CD8-positive, alpha-beta memory T cell (primary cell): Measurements from ENCODE around the gene SGCD. TPM values are rescaled to one million over a fixed set of nuclear protein-coding genes. Genes with fewer than 3 reads are reported as not detected.

Experiments
- CTCF ChIA-PET: fragments of 350-600 bp; sonication (Branson Sonifier 250); formaldehyde crosslinking; loops from one replicate; lab custom pipeline; 2021; ENCODE audit warnings: antibody characterized with exemption; lab: Charles Lee
- POLR2A ChIA-PET: fragments of 350-600 bp; sonication (Branson Sonifier 250); formaldehyde crosslinking; loops from one replicate; lab custom pipeline; 2021; ENCODE audit warnings: antibody characterized with exemption; lab: Charles Lee
- DNase-seq, 5 donors: peaks; one replicate each; pipeline versions ENCODE4 v3.0.0 to v3.0.0-alpha.2; 2020 to 2022; ENCODE audit warnings: mixed read lengths in 1 of 5
- H3K27ac ChIP-seq: one replicate; pipeline ENCODE4 v1.7.0; 2013; ENCODE audit warnings: low read depth, mild to moderate bottlenecking, low read length, moderate library complexity
- H3K27me3 ChIP-seq: 2 replicates; pipeline ENCODE4 v1.7.0; 2013; ENCODE audit warnings: low read length, mild to moderate bottlenecking; ENCODE audit not compliant: insufficient read depth, poor library complexity, severe bottlenecking
- H3K36me3 ChIP-seq: 2 replicates; pipeline ENCODE4 v1.7.0; 2013; ENCODE audit warnings: mild to moderate bottlenecking, low read length, moderate library complexity; ENCODE audit not compliant: insufficient read depth
- H3K4me1 ChIP-seq: 2 replicates; pipeline ENCODE4 v1.7.0; 2013; ENCODE audit warnings: mild to moderate bottlenecking, low read length, moderate library complexity; ENCODE audit not compliant: insufficient read depth
- H3K4me3 ChIP-seq: 2 replicates; pipeline ENCODE4 v1.7.0; 2013; ENCODE audit warnings: mild to moderate bottlenecking, low read length
- H3K9me3 ChIP-seq: 2 replicates; pipeline ENCODE4 v1.7.0; 2013; ENCODE audit warnings: mild to moderate bottlenecking, low read length
- H3K27ac Mint-ChIP-seq, 8 donors: one replicate each; pipeline ENCODE4 v1.8.0; 2020 to 2021; ENCODE audit warnings: mixed read lengths in 8 of 8, mild to moderate bottlenecking in 6 of 8, inconsistent platforms in 3 of 8, moderate library complexity in 3 of 8
- H3K27me3 Mint-ChIP-seq, 2 donors: one replicate each; pipeline ENCODE4 v1.8.0; 2020 to 2021; ENCODE audit warnings: mixed read lengths in 2 of 2, mild to moderate bottlenecking in 1 of 2, moderate library complexity in 1 of 2
- H3K36me3 Mint-ChIP-seq, 3 donors: one replicate each; pipeline ENCODE4 v1.8.0; 2020 to 2021; ENCODE audit warnings: mixed read lengths in 3 of 3, inconsistent platforms in 1 of 3, mild to moderate bottlenecking in 1 of 3
- H3K4me1 Mint-ChIP-seq, 3 donors: one replicate each; pipeline ENCODE4 v1.8.0; 2020 to 2021; ENCODE audit warnings: mixed read lengths in 3 of 3, inconsistent platforms in 1 of 3, mild to moderate bottlenecking in 1 of 3
- H3K4me3 Mint-ChIP-seq, 7 donors: one replicate each; pipeline ENCODE4 v1.8.0; 2020 to 2021; ENCODE audit warnings: mixed read lengths in 7 of 7, mild to moderate bottlenecking in 6 of 7, moderate library complexity in 4 of 7, inconsistent platforms in 2 of 7
- H3K9me3 Mint-ChIP-seq, 5 donors: one replicate each; pipeline ENCODE4 v1.8.0; 2020 to 2022; ENCODE audit warnings: mixed read lengths in 5 of 5, mild to moderate bottlenecking in 3 of 5, moderate library complexity in 2 of 5, inconsistent platforms in 1 of 5
- polyA plus RNA-seq: library from polyadenylated mRNA; unstranded; fragments of 300-500 nt; fragmentation: Illumina TruSeq; gene quantifications from one replicate; pipeline ENCODE4 v1.2.3, GENCODE V29; 2021
- total RNA-seq, 2 experiments: library from RNA; stranded (reverse); gene quantifications; one replicate each; pipeline ENCODE4 v1.2.3, GENCODE V29; 2021

The SGCD gene
- total and polyA plus RNA-seq, 3 experiments from 2014 or later = 0.11 to 0.14 (median 0.11) TPM

- Histone ChIP-seq H3K4me1 (no peaks in the 10 kb centered on the region), H3K27ac (no peak overlapping the region), H3K9me3 (no peaks in the 10 kb centered on the region), H3K4me3 (no peak overlapping the region), H3K27me3 (peaks cover 4% of the 10 kb centered on the region), H3K36me3 (no peaks in the 10 kb centered on the region)
- POLR2A ChIA-PET = no interaction called here
- peaks cover 0 to 9% of the 10 kb centered on the region in 2 donors for H3K27me3 Mint-ChIP-seq
- H3K4me3 Mint-ChIP-seq = no peak overlapping the region
- CTCF ChIA-PET = no interaction called here
- H3K27ac Mint-ChIP-seq = no peak overlapping the region
- no peaks in the 10 kb centered on the region for H3K9me3 Mint-ChIP-seq
- H3K4me1 Mint-ChIP-seq = no peaks in the 10 kb centered on the region
- H3K36me3 Mint-ChIP-seq = no peaks in the 10 kb centered on the region
- DNase-seq = no peak
These were observed 13.9 kb downstream of the SGCD start for GRCh38 chr5:156340893-156341292.

DNA sequence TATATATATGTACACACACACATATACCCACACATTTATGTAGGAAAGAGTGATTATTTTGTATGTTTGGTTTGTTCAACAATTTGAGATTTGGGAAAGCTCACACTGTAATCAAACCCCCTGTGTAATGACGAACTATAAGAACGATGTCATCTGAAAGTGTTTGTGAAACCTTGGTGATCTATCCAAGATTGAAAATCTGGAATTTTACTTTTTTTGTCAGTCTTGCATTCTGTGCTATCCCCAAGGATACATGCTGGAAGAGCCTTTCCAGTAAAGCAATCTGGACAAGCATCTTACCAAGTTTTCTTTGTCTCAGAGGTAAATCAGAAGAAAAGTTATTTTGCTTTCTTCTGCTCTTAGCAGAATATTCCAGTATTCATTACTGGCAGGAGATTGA lies 23.3 kb downstream of the SGCD start:
- ChIA-PET POLR2A (no interaction called here), CTCF (no interaction called here)
- no peaks in the 10 kb centered on the region for H3K36me3 Mint-ChIP-seq

GRCh38 chr5:156351423-156351822 lies 24.5 kb downstream of the SGCD start:
- H3K4me3 Mint-ChIP-seq = no peak overlapping the region
- H3K27ac ChIP-seq = no peak overlapping the region
- ChIA-PET CTCF (no interaction called here), POLR2A (no interaction called here)
- no peaks in the 10 kb centered on the region for H3K36me3 Mint-ChIP-seq
- H3K4me1 Mint-ChIP-seq = no peaks in the 10 kb centered on the region
- no peaks in the 10 kb centered on the region for H3K9me3 ChIP-seq
- no peak overlapping the region for H3K4me3 ChIP-seq
- no peak for DNase-seq
- H3K9me3 Mint-ChIP-seq = no peaks in the 10 kb centered on the region
- no peak overlapping the region for H3K27ac Mint-ChIP-seq
- no peaks in the 10 kb centered on the region for H3K4me1 ChIP-seq
- H3K36me3 ChIP-seq = no peaks in the 10 kb centered on the region
- H3K27me3 ChIP-seq = no peaks in the 10 kb centered on the region
- peaks cover 2 to 5% of the 10 kb centered on the region in 2 donors for H3K27me3 Mint-ChIP-seq

More for the DNA sequence above, 23.3 kb downstream of the SGCD start:
- H3K4me1 ChIP-seq = no peaks in the 10 kb centered on the region
- H3K27me3 ChIP-seq = no peaks in the 10 kb centered on the region
- H3K4me3 Mint-ChIP-seq = no peak overlapping the region
- no peak overlapping the region for H3K27ac ChIP-seq
- no peaks in the 10 kb centered on the region for H3K9me3 ChIP-seq
- H3K4me1 Mint-ChIP-seq = no peaks in the 10 kb centered on the region
- H3K27ac Mint-ChIP-seq = no peak overlapping the region
- H3K36me3 ChIP-seq = no peaks in the 10 kb centered on the region
- H3K27me3 Mint-ChIP-seq = peaks cover 4 to 5% of the 10 kb centered on the region in 2 donors
- peaks cover 0 to 1% (median 0%) of the 10 kb centered on the region in 5 donors for H3K9me3 Mint-ChIP-seq
- no peak for DNase-seq
- no peak overlapping the region for H3K4me3 ChIP-seq

- ChIA-PET CTCF (no interaction called here), POLR2A (no interaction called here)
- H3K4me1 Mint-ChIP-seq = no peaks in the 10 kb centered on the region
- no peak overlapping the region for H3K27ac Mint-ChIP-seq
- Histone ChIP-seq H3K9me3 (no peaks in the 10 kb centered on the region), H3K27ac (no peak overlapping the region), H3K27me3 (no peaks in the 10 kb centered on the region), H3K36me3 (no peaks in the 10 kb centered on the region), H3K4me3 (no peak overlapping the region), H3K4me1 (no peaks in the 10 kb centered on the region)
- no peaks in the 10 kb centered on the region for H3K36me3 Mint-ChIP-seq
- H3K9me3 Mint-ChIP-seq = no peaks in the 10 kb centered on the region
- DNase-seq = no peak
- H3K4me3 Mint-ChIP-seq = no peak overlapping the region
- H3K27me3 Mint-ChIP-seq = no peaks in the 10 kb centered on the region
These were observed 27.6 kb downstream of the SGCD start for GRCh38 chr5:156354571-156354970.

- Histone ChIP-seq H3K27me3 (no peaks in the 10 kb centered on the region), H3K4me1 (no peaks in the 10 kb centered on the region), H3K4me3 (no peak overlapping the region), H3K9me3 (no peaks in the 10 kb centered on the region), H3K27ac (no peak overlapping the region), H3K36me3 (no peaks in the 10 kb centered on the region)
- DNase-seq = no peak
- no peaks in the 10 kb centered on the region for H3K9me3 Mint-ChIP-seq
- no peak overlapping the region for H3K4me3 Mint-ChIP-seq
- ChIA-PET POLR2A (no interaction called here), CTCF (no interaction called here)
- H3K27me3 Mint-ChIP-seq = no peaks in the 10 kb centered on the region
- no peak overlapping the region for H3K27ac Mint-ChIP-seq
- H3K36me3 Mint-ChIP-seq = no peaks in the 10 kb centered on the region
- no peaks in the 10 kb centered on the region for H3K4me1 Mint-ChIP-seq
These were observed 29.3 kb downstream of the SGCD start for GRCh38 chr5:156356238-156356637.

- POLR2A ChIA-PET = no interaction called here
These were observed 32.5 kb downstream of the SGCD start for GRCh38 chr5:156359476-156359875.

DNA sequence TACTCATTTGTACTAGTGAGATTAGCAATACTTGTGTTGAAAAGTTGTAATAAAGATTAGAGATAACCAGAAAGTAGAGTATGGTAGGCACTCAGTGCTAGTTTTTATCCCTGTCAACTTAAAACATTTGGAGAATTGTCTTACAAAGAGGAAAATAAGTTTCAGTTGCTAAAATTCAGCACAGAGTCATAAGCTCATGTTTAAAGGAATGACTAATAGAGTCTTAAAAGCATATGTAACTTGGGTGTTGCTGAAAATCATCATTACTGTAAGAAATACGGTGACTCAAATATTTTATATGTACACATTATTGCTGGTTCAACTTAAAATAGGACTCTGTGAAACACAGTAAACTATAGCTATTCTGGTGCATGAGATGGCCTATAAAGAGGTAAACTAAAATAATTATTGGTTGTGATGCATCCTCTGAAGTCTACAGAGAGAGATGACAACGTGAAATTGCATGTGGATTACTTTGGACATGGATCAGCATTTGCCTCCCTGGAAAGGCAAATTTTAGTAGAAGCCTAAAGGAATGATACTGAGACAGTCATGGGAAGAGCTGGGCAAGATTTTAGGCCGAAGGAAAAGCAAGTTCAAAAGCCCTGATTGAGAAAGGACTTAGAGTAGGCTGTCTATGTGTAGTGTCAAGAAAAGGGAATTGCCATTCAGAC lies 34.6 kb downstream of the SGCD start:
- no peaks in the 10 kb centered on the region for H3K36me3 ChIP-seq
- POLR2A ChIA-PET = no interaction called here

More at GRCh38 chr5:156359476-156359875, 32.5 kb downstream of the SGCD start:
- Mint-ChIP-seq H3K27me3 (peaks cover 0 to 6% of the 10 kb centered on the region in 2 donors), H3K4me1 (no peaks in the 10 kb centered on the region), H3K4me3 (no peak overlapping the region), H3K9me3 (no peaks in the 10 kb centered on the region), H3K27ac (no peak overlapping the region), H3K36me3 (no peaks in the 10 kb centered on the region)
- Histone ChIP-seq H3K36me3 (no peaks in the 10 kb centered on the region), H3K27me3 (no peaks in the 10 kb centered on the region), H3K4me3 (no peak overlapping the region), H3K9me3 (no peaks in the 10 kb centered on the region), H3K27ac (no peak overlapping the region), H3K4me1 (no peaks in the 10 kb centered on the region)
- DNase-seq = no peak
- CTCF ChIA-PET = no interaction called here

GRCh38 chr5:156363861-156364260 lies 36.9 kb downstream of the SGCD start:
- Histone ChIP-seq H3K4me3 (no peak overlapping the region), H3K36me3 (no peaks in the 10 kb centered on the region), H3K4me1 (no peaks in the 10 kb centered on the region), H3K27me3 (no peaks in the 10 kb centered on the region), H3K27ac (no peak overlapping the region), H3K9me3 (no peaks in the 10 kb centered on the region)
- CTCF ChIA-PET = no interaction called here
- Mint-ChIP-seq H3K27ac (no peak overlapping the region), H3K4me1 (no peaks in the 10 kb centered on the region), H3K27me3 (peaks cover 1 to 6% of the 10 kb centered on the region in 2 donors), H3K36me3 (no peaks in the 10 kb centered on the region), H3K4me3 (no peak overlapping the region), H3K9me3 (no peaks in the 10 kb centered on the region)
- DNase-seq = no peak
- POLR2A ChIA-PET = no interaction called here

More for the DNA sequence above, 34.6 kb downstream of the SGCD start:
- Histone ChIP-seq H3K27me3 (no peaks in the 10 kb centered on the region), H3K4me1 (no peaks in the 10 kb centered on the region), H3K27ac (no peak overlapping the region), H3K9me3 (no peaks in the 10 kb centered on the region), H3K4me3 (no peak overlapping the region)
- CTCF ChIA-PET = no interaction called here
- DNase-seq = no peak
- H3K4me1 Mint-ChIP-seq = no peaks in the 10 kb centered on the region
- no peaks in the 10 kb centered on the region for H3K9me3 Mint-ChIP-seq
- H3K27me3 Mint-ChIP-seq = peaks cover 0 to 6% of the 10 kb centered on the region in 2 donors
- no peaks in the 10 kb centered on the region for H3K36me3 Mint-ChIP-seq
- H3K27ac Mint-ChIP-seq = no peak overlapping the region
- H3K4me3 Mint-ChIP-seq = no peak overlapping the region
